ENCODE measurements around the gene ST8SIA1. TPM values are rescaled to one million over a fixed set of nuclear protein-coding genes. Genes with fewer than 3 reads are reported as not detected.

Gene ST8SIA1
- total RNA-seq, 2 donors from 2014 or later, result 2.8 to 4.0 TPM

DNA sequence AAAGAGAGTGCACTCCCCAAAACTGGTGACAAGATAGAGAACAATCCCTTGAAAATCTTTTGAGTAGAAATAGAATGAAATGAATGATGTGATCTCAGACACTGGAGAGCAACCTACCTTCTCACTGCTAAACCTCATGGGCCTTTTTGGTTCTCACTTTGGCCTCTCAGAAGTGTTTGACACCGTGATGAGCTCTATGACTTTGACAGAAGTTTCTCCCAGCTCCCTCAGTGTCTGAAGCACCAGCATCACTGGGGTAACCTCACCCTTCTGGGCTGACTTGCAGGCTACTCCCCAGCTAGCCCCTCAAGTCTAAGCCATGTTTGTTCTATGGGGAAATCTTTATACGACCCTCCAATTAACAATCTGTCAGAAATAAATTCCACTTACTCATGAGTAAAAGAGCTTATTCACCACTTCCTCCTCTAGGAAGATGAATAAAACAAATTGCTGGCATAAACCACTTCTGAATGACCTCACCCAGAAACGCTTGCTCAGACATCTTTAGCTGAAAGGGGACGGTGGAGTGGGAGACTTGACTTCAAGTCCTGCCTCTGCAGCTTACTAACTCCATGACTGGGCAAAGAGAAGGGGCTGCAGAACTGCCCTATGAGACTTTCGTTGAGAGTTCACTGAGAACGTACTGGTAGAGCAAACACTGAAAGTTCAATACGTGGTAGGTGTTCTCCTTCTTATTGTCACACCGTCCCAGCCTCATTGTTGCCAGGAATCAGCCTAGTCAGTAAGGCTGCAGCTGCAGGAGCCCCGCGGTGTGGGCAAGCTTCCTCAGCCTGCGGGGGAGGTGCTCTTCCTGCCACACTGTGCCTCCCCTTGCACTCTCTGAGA is 46.5 kb downstream of the ST8SIA1 start:
- no peak for DNase-seq (ENCODE audit: low spot score)
- intact Hi-C loops (cut with DNase I), result no loop called here

- intact Hi-C loops (cut with DNase I), result no loop called here
- no peak for DNase-seq (ENCODE audit: low spot score)
Measured at GRCh38 chr12:22287101-22287500, 47.4 kb downstream of the ST8SIA1 start.

DNA sequence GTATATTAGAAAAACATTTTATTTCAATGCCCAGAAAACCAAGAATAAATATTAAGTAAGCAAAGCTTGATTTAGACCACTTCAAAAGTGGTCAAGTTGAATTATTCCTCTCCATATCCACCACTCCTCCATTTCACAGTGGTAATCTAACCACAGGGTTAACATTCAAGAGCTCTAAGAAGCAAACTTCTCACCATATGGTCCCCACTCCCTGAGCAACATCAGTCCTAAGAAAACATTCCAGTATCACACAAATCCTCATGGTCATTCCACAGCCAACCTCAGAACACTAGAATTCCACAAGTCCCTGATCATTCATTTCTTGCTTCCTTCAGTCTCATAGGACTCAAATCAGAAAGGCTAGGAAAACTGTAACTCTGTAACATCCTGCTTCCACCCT is 47.9 kb downstream of the ST8SIA1 start:
- intact Hi-C loops (cut with DNase I), result no loop called here
- no peak for DNase-seq (ENCODE audit: low spot score)

GRCh38 chr12:22285846-22286245 is 48.7 kb downstream of the ST8SIA1 start:
- DNase-seq (ENCODE audit: low spot score), result no peak
- intact Hi-C loops (cut with DNase I), result no loop called here

- intact Hi-C loops (cut with DNase I), result no loop called here
- DNase-seq (ENCODE audit: low spot score), result no peak
Measured at GRCh38 chr12:22284871-22285270, 49.6 kb downstream of the ST8SIA1 start.

- intact Hi-C loops (cut with DNase I), result no loop called here
Measured at GRCh38 chr12:22283508-22283907, 51.0 kb downstream of the ST8SIA1 start.

GRCh38 chr12:22283006-22283506 is 51.5 kb downstream of the ST8SIA1 start:
- intact Hi-C loops (cut with DNase I), result no loop called here
- DNase-seq (ENCODE audit: low spot score), result no peak

More at GRCh38 chr12:22283508-22283907, 51.0 kb downstream of the ST8SIA1 start:
- DNase-seq (ENCODE audit: low spot score), result no peak

- no peak for DNase-seq (ENCODE audit: low spot score)
- intact Hi-C loops (cut with DNase I), result no loop called here
Measured at GRCh38 chr12:22282283-22282682, 52.2 kb downstream of the ST8SIA1 start.

GRCh38 chr12:22276867-22277266 is 57.6 kb downstream of the ST8SIA1 start:
- no peak for DNase-seq (ENCODE audit: low spot score)
- intact Hi-C loops (cut with DNase I), result no loop called here

DNA sequence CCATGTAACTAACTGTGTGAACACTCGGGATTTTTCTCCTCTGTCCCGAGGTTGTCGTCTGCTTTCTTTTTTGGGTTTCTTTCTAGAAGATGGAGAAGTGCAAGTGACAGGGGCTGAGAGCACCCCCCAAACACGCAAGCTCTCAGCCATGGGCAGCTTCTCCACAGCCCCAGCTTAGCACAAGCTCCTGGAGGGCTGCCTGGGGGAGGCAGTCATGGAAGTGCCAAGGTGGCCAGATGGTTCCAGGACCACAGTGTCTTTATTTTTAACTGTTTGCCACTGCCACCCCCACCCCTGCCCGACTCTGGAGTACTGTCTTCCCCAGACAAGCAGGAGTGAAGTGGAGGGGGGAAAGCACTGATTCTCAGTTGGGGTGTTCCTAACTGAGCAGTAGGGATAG is 58.2 kb downstream of the ST8SIA1 start:
- intact Hi-C loops (cut with DNase I), result no loop called here
- no peak for DNase-seq (ENCODE audit: low spot score)

DNA sequence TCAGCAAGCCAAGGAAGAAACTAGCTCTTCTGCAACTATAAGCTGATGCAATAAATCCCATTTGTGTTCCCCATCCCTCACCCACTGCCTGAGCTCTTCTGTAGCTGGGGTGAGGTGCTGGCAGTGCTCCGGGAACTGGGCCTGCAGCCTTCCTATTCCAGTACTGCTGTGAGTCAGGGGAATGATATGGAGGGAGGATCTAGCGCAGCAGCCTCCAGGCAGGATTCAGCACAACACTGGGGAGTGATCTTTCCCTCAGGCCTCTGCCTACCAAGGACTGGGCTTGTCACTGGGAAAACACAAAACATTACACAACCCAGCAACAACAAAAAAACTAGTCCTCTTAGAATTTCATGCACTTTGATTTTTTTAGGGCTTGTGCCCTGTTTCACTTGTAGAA is 58.7 kb downstream of the ST8SIA1 start:
- intact Hi-C loops (cut with DNase I), result no loop called here
- DNase-seq (ENCODE audit: low spot score), result peak; percentile 97

GRCh38 chr12:22272335-22273151 is 62.0 kb downstream of the ST8SIA1 start:
- intact Hi-C loops (cut with DNase I), result no loop called here
- no peak for DNase-seq (ENCODE audit: low spot score)

- intact Hi-C loops (cut with DNase I), result no loop called here
Measured at GRCh38 chr12:22271023-22271422, 63.5 kb downstream of the ST8SIA1 start.

GRCh38 chr12:22268973-22269372 is 65.5 kb downstream of the ST8SIA1 start:
- no peak for DNase-seq (ENCODE audit: low spot score)
- intact Hi-C loops (cut with DNase I), result no loop called here

More at GRCh38 chr12:22271023-22271422, 63.5 kb downstream of the ST8SIA1 start:
- DNase-seq (ENCODE audit: low spot score), result no peak

- intact Hi-C loops (cut with DNase I), result no loop called here
- no peak for DNase-seq (ENCODE audit: low spot score)
Measured at GRCh38 chr12:22268406-22268805, 66.1 kb downstream of the ST8SIA1 start.

- intact Hi-C loops (cut with DNase I), result no loop called here
- no peak for DNase-seq (ENCODE audit: low spot score)
Measured at GRCh38 chr12:22266101-22266500, 68.4 kb downstream of the ST8SIA1 start.

- DNase-seq (ENCODE audit: low spot score), result no peak
- intact Hi-C loops (cut with DNase I), result no loop called here
Measured at GRCh38 chr12:22264380-22264779, 70.1 kb downstream of the ST8SIA1 start.

- no peak for DNase-seq (ENCODE audit: low spot score)
- intact Hi-C loops (cut with DNase I), result no loop called here
Measured at GRCh38 chr12:22262309-22262708, 72.2 kb downstream of the ST8SIA1 start.

- intact Hi-C loops (cut with DNase I), result no loop called here
- no peak for DNase-seq (ENCODE audit: low spot score)
Measured at GRCh38 chr12:22257100-22257499, 77.4 kb downstream of the ST8SIA1 start.

DNA sequence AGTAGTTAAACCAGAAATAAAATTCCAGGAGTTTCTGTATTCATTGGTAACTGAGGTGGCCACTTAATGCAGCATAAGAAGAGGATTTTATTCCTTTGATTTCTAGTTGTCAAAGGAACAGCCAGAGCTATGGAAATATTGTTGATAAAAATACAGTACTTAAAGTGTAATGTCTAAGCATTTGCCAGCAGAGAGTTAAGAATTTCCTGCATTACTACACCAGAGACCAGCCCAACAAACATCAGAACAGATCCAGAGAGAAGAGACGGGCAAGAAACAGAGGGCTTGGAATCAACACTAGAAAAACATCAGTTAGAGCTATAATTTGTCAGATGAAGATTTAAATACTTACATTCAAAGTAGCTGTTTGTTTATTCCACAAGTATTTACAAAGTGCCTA is 77.9 kb downstream of the ST8SIA1 start:
- DNase-seq (ENCODE audit: low spot score), result no peak
- intact Hi-C loops (cut with DNase I), result no loop called here

Data from posterior vena cava (tissue), 2 donors.